GM12878 (cell line): Measurements from ENCODE around the gene OR2T11. TPM values are rescaled to one million over a fixed set of nuclear protein-coding genes. Genes with fewer than 3 reads are reported as not detected.

Experiments used
- ATAC-seq: fragments of 200-7000 bp; cut with Tn5 transposase; 3 replicates; pipeline ENCODE4 v1.9.1; 2020; ENCODE audit warnings: mild to moderate bottlenecking, moderate library complexity
- BruUV-seq: library from RNA; stranded (reverse); fragments of 400-500 nt; replicated peaks from 2 replicates; lab custom pipeline; 2021; lab: Mats Ljungman, UMichigan
- CTCF ChIA-PET: fragments of 300-600 bp; sonication (Branson Sonifier 250); formaldehyde crosslinking; extraction: SDS; loops from one replicate; lab custom pipeline; 2021; ENCODE audit warnings: inconsistent platforms; lab: Yijun Ruan, JAX
- POLR2A ChIA-PET: fragments of 350-600 bp; formaldehyde crosslinking; extraction: SDS; loops from one replicate; lab custom pipeline; 2021; ENCODE audit warnings: inconsistent platforms; lab: Charles Lee
- RAD21 ChIA-PET: fragments of 300-600 bp; sonication (Branson Sonifier 250); formaldehyde crosslinking; loops from one replicate; lab custom pipeline; 2023; ENCODE audit warnings: antibody characterized with exemption; ENCODE audit not compliant: unreplicated experiment; lab: Charles Lee
- SMC1A ChIA-PET: fragments of 300-600 bp; sonication (Branson Sonifier 250); formaldehyde crosslinking; loops from one replicate; lab custom pipeline; 2023; ENCODE audit not compliant: unreplicated experiment, uncharacterized antibody; lab: Charles Lee
- DNase-seq: peaks from one replicate; pipeline ENCODE4 v3.0.0-alpha.2; 2011; ENCODE audit warnings: low read depth, low spot score
- FAIRE-seq: peaks from 3 replicates; lab custom pipeline; 2011; peaks lifted over from hg19 to GRCh38; lab: Jason Lieb, UNC
- H2AFZ ChIP-seq: 2 replicates; pipeline ENCODE4 v1.6.0; 2011; ENCODE audit warnings: low read depth, low read length, control low read depth; ENCODE audit not compliant: control insufficient read depth
- H3K27ac ChIP-seq: 2 replicates; pipeline ENCODE4 v1.5.1; 2011; ENCODE audit warnings: control low read depth; ENCODE audit not compliant: control insufficient read depth, insufficient read depth
- H3K27me3 ChIP-seq, 2 experiments: replicated peaks in 1 of 2; 2 replicates each; pipeline versions ENCODE4 v1.6.0 to v1.6.1; 2011; ENCODE audit warnings: low read length in 1 of 2; ENCODE audit not compliant: control insufficient read depth in 2 of 2, insufficient read depth in 2 of 2
- H3K36me3 ChIP-seq, 2 experiments: 2 replicates each; pipeline ENCODE4 v1.5.1; 2011; ENCODE audit warnings: low read length in 1 of 2; ENCODE audit not compliant: control insufficient read depth in 2 of 2, insufficient read depth in 2 of 2
- H3K4me1 ChIP-seq: 2 replicates; pipeline ENCODE4 v1.6.1; 2011; ENCODE audit warnings: mild to moderate bottlenecking, low read length, moderate library complexity, mixed read lengths; ENCODE audit not compliant: control insufficient read depth, insufficient read depth
- H3K4me2 ChIP-seq: 2 replicates; pipeline ENCODE4 v1.6.0; 2011; ENCODE audit warnings: control low read depth; ENCODE audit not compliant: control insufficient read depth, insufficient read depth
- H3K4me3 ChIP-seq: fragments of 200-600 bp; sonication (generic); 2 replicates; pipeline ENCODE4 v1.5.1; 2016
- H3K79me2 ChIP-seq: 2 replicates; pipeline ENCODE4 v1.6.0; 2011; ENCODE audit warnings: low read length; ENCODE audit not compliant: control insufficient read depth, insufficient read depth
- H3K9ac ChIP-seq: 2 replicates; pipeline ENCODE4 v1.8.0; 2011; ENCODE audit warnings: low read length, control low read depth, mixed read lengths; ENCODE audit not compliant: control insufficient read depth, insufficient read depth
- H3K9me3 ChIP-seq: replicated peaks from 3 replicates; pipeline ENCODE4 v1.5.1; 2011; ENCODE audit warnings: mild to moderate bottlenecking, low read length; ENCODE audit not compliant: control insufficient read depth, insufficient read depth
- H4K20me1 ChIP-seq: 2 replicates; pipeline ENCODE4 v1.6.0; 2011; ENCODE audit not compliant: control insufficient read depth, insufficient read depth
- ASH2L ChIP-seq: fragments of 300-600, 200-600 bp; sonication (generic); IDR thresholded peaks from 2 replicates; pipeline ENCODE4 v1.6.1; 2017; ENCODE audit warnings: low read depth, mild to moderate bottlenecking, borderline replicate concordance
- BACH1 ChIP-seq: fragments of 450-650 bp; IDR thresholded peaks from 2 replicates; pipeline ENCODE4 v1.6.1; 2017; ENCODE audit warnings: mild to moderate bottlenecking, borderline replicate concordance
- BCL3 ChIP-seq: IDR thresholded peaks from 2 replicates; pipeline ENCODE4 v1.6.1; 2011; ENCODE audit warnings: borderline replicate concordance, low read depth, mild to moderate bottlenecking, moderate library complexity, low read length; ENCODE audit not compliant: insufficient read depth, poor library complexity, severe bottlenecking
- ETV6 ChIP-seq, 2 experiments: fragments of 450-650 bp in 1 of 2; IDR thresholded peaks in 1 of 2; conservative IDR thresholded peaks in 1 of 2; 2 replicates each; pipeline ENCODE4 v1.6.1; 2014; ENCODE audit warnings: antibody characterized with exemption in 1 of 2, borderline replicate concordance in 1 of 2, low read depth in 1 of 2, mild to moderate bottlenecking in 1 of 2, moderate library complexity in 1 of 2
- HDAC6 ChIP-seq: fragments of 200-600 bp; sonication (generic); IDR thresholded peaks from one replicate; pipeline ENCODE4 v1.8.0; 2017; ENCODE audit warnings: antibody characterized with exemption; ENCODE audit not compliant: unreplicated experiment
- JUNB ChIP-seq: IDR thresholded peaks from 2 replicates; pipeline ENCODE4 v1.6.1; 2016; ENCODE audit warnings: antibody characterized with exemption, mild to moderate bottlenecking
- MXI1 ChIP-seq: fragments of 150-350 bp; IDR thresholded peaks from 2 replicates; pipeline ENCODE4 v1.6.1; 2011; ENCODE audit warnings: low read depth, mild to moderate bottlenecking, inconsistent platforms, low read length, improper control_type of control experiment
- POU2F2 ChIP-seq: IDR thresholded peaks from 3 replicates; pipeline ENCODE4 v1.6.1; 2011; ENCODE audit warnings: low read depth, mild to moderate bottlenecking, low read length, borderline replicate concordance
- SPI1 ChIP-seq: IDR thresholded peaks from 2 replicates; pipeline ENCODE4 v1.6.1; 2011; ENCODE audit warnings: low read depth, mild to moderate bottlenecking, low read length, moderate library complexity, borderline replicate concordance; ENCODE audit not compliant: insufficient read depth
- ZSCAN29 ChIP-seq: fragments of 450-650 bp; IDR thresholded peaks from 2 replicates; pipeline ENCODE4 v1.6.1; 2017; ENCODE audit warnings: mild to moderate bottlenecking, moderate library complexity
- WGBS: methylation state at CpG from one replicate; pipeline ENCODE4 v1.1.6; 2016; ENCODE audit warnings: low lambda C conversion rate; ENCODE audit not compliant: insufficient replicate concordance, insufficient coverage; ENCODE audit errors: missing lambda C conversion rate; 5-methylcytosine and 5-hydroxymethylcytosine counted together
- in situ Hi-C: fragments of 300-500 bp; cut with MboI; formaldehyde crosslinking; loops from 9 replicates; pipeline ENCODE4 v1.14.3; 2018; ENCODE audit warnings: mixed read lengths
- intact Hi-C: fragments of 100-400 bp; cut with micrococcal nuclease; formaldehyde crosslinking; loops from one replicate; pipeline ENCODE4 v1.14.2; 2022; ENCODE audit not compliant: unreplicated experiment
- polyA plus RNA-seq, 11 experiments: library from polyadenylated mRNA; depleted of rRNA in 4 of 11; unstranded in 6 of 11; stranded (reverse) in 5 of 11; fragments of >200 nt; fragmentation: Nextera tagmentation in 4 of 11; fragmentation: Illumina TruSeq in 1 of 11; extraction: Ambion mirVana in 4 of 11; extraction: Trizol in 1 of 11; gene quantifications; 1 replicate in 1 of 11; 2 replicates in 10 of 11; pipeline versions ENCODE4 v1.2.1 to v1.2.3, GENCODE V29; 2011 to 2016; ENCODE audit warnings: inconsistent platforms in 2 of 11, missing spikeins in 2 of 11, low read depth in 1 of 11
- total RNA-seq, 4 experiments: library from RNA; depleted of rRNA in 3 of 4; stranded (reverse); fragments of >200 nt in 3 of 4; fragmentation: Illumina TruSeq in 1 of 4; extraction: Trizol in 1 of 4; gene quantifications; 2 replicates each; pipeline versions ENCODE4 v1.2.1 to v1.2.3, GENCODE V29; 2013 to 2021
- TF ChIP-seq, protein P1 (sequence below): fragments of 450-650 bp; IDR thresholded peaks from 2 replicates; pipeline ENCODE4 v1.6.1; 2014; ENCODE audit warnings: mild to moderate bottlenecking
- TF ChIP-seq, protein P2 (sequence below): IDR thresholded peaks from 2 replicates; pipeline ENCODE4 v1.6.1; 2012; ENCODE audit warnings: low read depth, low read length, improper control_type of control experiment
- TF ChIP-seq, protein P3 (sequence below), 3 experiments: IDR thresholded peaks in 2 of 3; conservative IDR thresholded peaks in 1 of 3; 2 replicates each; pipeline ENCODE4 v1.5.1; 2011; ENCODE audit warnings: low read depth in 3 of 3, low read length in 3 of 3, mild to moderate bottlenecking in 3 of 3, control low read depth in 2 of 3, moderate library complexity in 2 of 3, inconsistent platforms in 1 of 3, mixed read lengths in 1 of 3; ENCODE audit not compliant: control insufficient read depth in 2 of 3, insufficient read depth in 1 of 3; ENCODE audit errors: extremely low read depth in 1 of 3

The OR2T11 gene
- total and polyA plus RNA-seq, 10 of the 15 experiments (the other 5 are each of a cell fraction or from before 2014, with no cell fraction given), result not detected

GRCh38 chr1:248599396-248599795, 35.5 kb downstream of the OR2T11 start:
- intact Hi-C loops (no loop called here), in situ Hi-C loops (no loop called here)
- Histone ChIP-seq H3K9me3 (no peaks in the 10 kb centered on the region), H3K27me3 (no peaks in the 10 kb centered on the region), H3K4me3 (no peak overlapping the region), H3K4me1 (no peaks in the 10 kb centered on the region), H3K4me2 (no peak overlapping the region), H4K20me1 (no peaks in the 10 kb centered on the region), H3K9ac (no peak overlapping the region), H3K79me2 (no peaks in the 10 kb centered on the region), H3K27ac (no peak overlapping the region), H3K36me3 (no peaks in the 10 kb centered on the region), H2AFZ (no peak overlapping the region)
- no peak for ATAC-seq
- POLR2A ChIA-PET, result no interaction called here
- DNase-seq, result no peak
- BruUV-seq, result no TSS peak
- WGBS, result no CpG with 5 or more reads among the region's 8 CpGs
- TF ChIP-seq HDAC6 (no peak), ASH2L (no peak), ETV6 (conservative IDR thresholded peaks at IDR 0.05 in 1 of 2, IDR thresholded peaks at IDR 0.05 in 1 of 2; ENCODE audit: borderline replicate concordance in 1 of 2, low read depth in 1 of 2) (no peak), SPI1 (no peak), BACH1 (no peak), JUNB (no peak)
- TF ChIP-seq, protein P1, sequence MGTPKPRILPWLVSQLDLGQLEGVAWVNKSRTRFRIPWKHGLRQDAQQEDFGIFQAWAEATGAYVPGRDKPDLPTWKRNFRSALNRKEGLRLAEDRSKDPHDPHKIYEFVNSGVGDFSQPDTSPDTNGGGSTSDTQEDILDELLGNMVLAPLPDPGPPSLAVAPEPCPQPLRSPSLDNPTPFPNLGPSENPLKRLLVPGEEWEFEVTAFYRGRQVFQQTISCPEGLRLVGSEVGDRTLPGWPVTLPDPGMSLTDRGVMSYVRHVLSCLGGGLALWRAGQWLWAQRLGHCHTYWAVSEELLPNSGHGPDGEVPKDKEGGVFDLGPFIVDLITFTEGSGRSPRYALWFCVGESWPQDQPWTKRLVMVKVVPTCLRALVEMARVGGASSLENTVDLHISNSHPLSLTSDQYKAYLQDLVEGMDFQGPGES, result no peak
- no peak for FAIRE-seq
- RAD21 ChIA-PET, result no interaction called here
- SMC1A ChIA-PET, result no interaction called here
- CTCF ChIA-PET, result no interaction called here

DNA sequence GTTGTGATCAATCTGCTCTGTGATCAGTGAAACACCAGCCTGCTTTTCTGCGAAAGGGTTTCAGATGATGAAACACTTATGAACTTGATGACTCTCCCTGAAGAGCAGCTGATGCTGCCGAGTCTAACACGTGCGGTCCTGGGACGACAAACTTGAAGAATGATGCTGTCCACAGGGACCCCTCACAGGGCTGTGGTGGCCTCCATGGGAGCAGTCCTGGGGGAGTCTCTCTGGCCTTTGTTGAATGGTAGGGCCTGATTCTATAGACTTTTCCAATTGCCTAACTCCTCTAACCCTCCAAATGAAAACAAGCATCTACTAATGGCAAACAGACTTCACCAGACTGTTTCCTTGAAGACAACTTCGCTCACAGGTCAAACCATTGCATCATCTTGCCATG, 37.3 kb downstream of the OR2T11 start, which contains the start of gene OR2T10:
OR2T10 (minus strand) TSS at position 112 of the 400 bp plus-strand sequence. CDS start 3,932 bp downstream, outside the sequence.
- in situ Hi-C loops (no loop called here), intact Hi-C loops (no loop called here)
- DNase-seq, result no peak
- Histone ChIP-seq H3K36me3 (no peaks in the 10 kb centered on the region), H3K9ac (no peak within 1 kb of the TSS), H3K9me3 (no peaks in the 10 kb centered on the region), H3K27ac (no peak within 1 kb of the TSS), H4K20me1 (no peaks in the 10 kb centered on the region), H3K4me3 (no peak within 1 kb of the TSS), H3K4me1 (no peaks in the 10 kb centered on the region), H3K27me3 (no peaks in the 10 kb centered on the region), H3K79me2 (no peaks in the 10 kb centered on the region), H3K4me2 (no peak within 1 kb of the TSS), H2AFZ (no peak within 1 kb of the TSS)
- CTCF ChIA-PET, result no interaction called here
- no peak for ATAC-seq
- SMC1A ChIA-PET, result no interaction called here
- WGBS, result no CpG with 5 or more reads among the region's 6 CpGs
- no TSS peak for BruUV-seq
- RAD21 ChIA-PET, result no interaction called here
- POLR2A ChIA-PET, result no interaction called here
- FAIRE-seq, result no peak
- TF ChIP-seq, protein P2, sequence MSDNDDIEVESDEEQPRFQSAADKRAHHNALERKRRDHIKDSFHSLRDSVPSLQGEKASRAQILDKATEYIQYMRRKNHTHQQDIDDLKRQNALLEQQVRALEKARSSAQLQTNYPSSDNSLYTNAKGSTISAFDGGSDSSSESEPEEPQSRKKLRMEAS, result no peak
- TF ChIP-seq HDAC6 (no peak), ZSCAN29 (no peak), MXI1 (no peak), POU2F2 (no peak), BCL3 (no peak)
- TF ChIP-seq, protein P3, sequence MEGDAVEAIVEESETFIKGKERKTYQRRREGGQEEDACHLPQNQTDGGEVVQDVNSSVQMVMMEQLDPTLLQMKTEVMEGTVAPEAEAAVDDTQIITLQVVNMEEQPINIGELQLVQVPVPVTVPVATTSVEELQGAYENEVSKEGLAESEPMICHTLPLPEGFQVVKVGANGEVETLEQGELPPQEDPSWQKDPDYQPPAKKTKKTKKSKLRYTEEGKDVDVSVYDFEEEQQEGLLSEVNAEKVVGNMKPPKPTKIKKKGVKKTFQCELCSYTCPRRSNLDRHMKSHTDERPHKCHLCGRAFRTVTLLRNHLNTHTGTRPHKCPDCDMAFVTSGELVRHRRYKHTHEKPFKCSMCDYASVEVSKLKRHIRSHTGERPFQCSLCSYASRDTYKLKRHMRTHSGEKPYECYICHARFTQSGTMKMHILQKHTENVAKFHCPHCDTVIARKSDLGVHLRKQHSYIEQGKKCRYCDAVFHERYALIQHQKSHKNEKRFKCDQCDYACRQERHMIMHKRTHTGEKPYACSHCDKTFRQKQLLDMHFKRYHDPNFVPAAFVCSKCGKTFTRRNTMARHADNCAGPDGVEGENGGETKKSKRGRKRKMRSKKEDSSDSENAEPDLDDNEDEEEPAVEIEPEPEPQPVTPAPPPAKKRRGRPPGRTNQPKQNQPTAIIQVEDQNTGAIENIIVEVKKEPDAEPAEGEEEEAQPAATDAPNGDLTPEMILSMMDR (IDR thresholded peaks at IDR 0.05 in 2 of 3, conservative IDR thresholded peaks at IDR 0.05 in 1 of 3; ENCODE audit: control insufficient read depth in 2 of 3, extremely low read depth in 1 of 3, insufficient read depth in 1 of 3, low read depth in 3 of 3, low read length in 3 of 3), result no peak
